Body of pancreas (tissue), 4 donors: ENCODE data around the gene DNAJC4. TPM values are rescaled to one million over a fixed set of nuclear protein-coding genes. Genes with fewer than 3 reads are reported as not detected.

Experiments
- ATAC-seq: fragments of 150-250 bp; one replicate; pipeline ENCODE4 v1.9.1; 2016
- DNase-seq, 4 donors: peaks; one replicate each; pipeline ENCODE4 v3.0.0-alpha.2; 2019
- H3K27ac ChIP-seq, 4 donors: fragments of 200-600 bp; sonication (generic); 1 replicate in 3 of 4; 2 replicates in 1 of 4; pipeline versions ENCODE4 v1.5.1 to v1.6.1; 2016 to 2019; ENCODE audit warnings: mild to moderate bottlenecking in 1 of 4, mixed read lengths in 1 of 4, moderate library complexity in 1 of 4
- H3K27me3 ChIP-seq, 2 donors: fragments of 200-600 bp; sonication (generic); one replicate each; pipeline ENCODE4 v1.6.0; 2016; ENCODE audit warnings: mild to moderate bottlenecking in 1 of 2
- H3K36me3 ChIP-seq, 2 donors: fragments of 200-600 bp; sonication (generic); replicated peaks in 1 of 2; 2 replicates each; pipeline ENCODE4 v1.5.1; 2016; ENCODE audit warnings: low read depth in 2 of 2; ENCODE audit not compliant: insufficient read depth in 1 of 2
- H3K4me1 ChIP-seq: fragments of 200-600 bp; sonication (generic); one replicate; pipeline ENCODE4 v1.6.0; 2016
- H3K4me3 ChIP-seq, 2 donors: fragments of 200-600 bp; sonication (generic); 1 replicate in 1 of 2; 2 replicates in 1 of 2; pipeline ENCODE4 v1.5.1; 2016 to 2019
- H3K9me3 ChIP-seq, 3 donors: fragments of 200-600 bp; sonication (generic); 1 replicate in 2 of 3; 2 replicates in 1 of 3; pipeline ENCODE4 v1.5.1; 2016
- POLR2A ChIP-seq, 3 donors: fragments of 450-650 bp; IDR thresholded peaks; one replicate each; pipeline ENCODE4 v1.6.1; 2016; ENCODE audit warnings: antibody characterized with exemption in 3 of 3, mild to moderate bottlenecking in 2 of 3
- WGBS, 2 donors: methylation state at CpG; one replicate each; pipeline ENCODE4 v1.1.5; 2017; 5-methylcytosine and 5-hydroxymethylcytosine counted together
- intact Hi-C: fragments of 100-400 bp; cut with DNase I; formaldehyde crosslinking; loops from one replicate; pipeline ENCODE4 v1.15.1; 2023
- total RNA-seq, 2 donors: library from RNA; depleted of rRNA; stranded (reverse); fragments of >200 nt; gene quantifications; one replicate each; pipeline ENCODE4 v1.1.0, GENCODE V29; 2016
- TF ChIP-seq, protein P1 (sequence below), 7 experiments: fragments of 450-650 bp in 4 of 7; fragments of 200-600 bp in 3 of 7; sonication (generic) in 3 of 7; IDR thresholded peaks; one replicate each; pipeline ENCODE4 v1.5.1; 2016 to 2019; ENCODE audit warnings: antibody characterized with exemption in 7 of 7

The DNAJC4 gene
- total RNA-seq, 2 donors from 2014 or later: 23.6 to 56.7 TPM

- no peak overlapping the region for H3K4me3 ChIP-seq
- no peaks in the 10 kb centered on the region for H3K9me3 ChIP-seq
- peak overlapping the region; percentile 86 to 97 (median 92) for H3K27ac ChIP-seq
- intact Hi-C loops: no loop called here
- no peaks in the 10 kb centered on the region for H3K27me3 ChIP-seq
- peaks cover 74% of the 10 kb centered on the region for H3K4me1 ChIP-seq
- TF ChIP-seq, protein P1, sequence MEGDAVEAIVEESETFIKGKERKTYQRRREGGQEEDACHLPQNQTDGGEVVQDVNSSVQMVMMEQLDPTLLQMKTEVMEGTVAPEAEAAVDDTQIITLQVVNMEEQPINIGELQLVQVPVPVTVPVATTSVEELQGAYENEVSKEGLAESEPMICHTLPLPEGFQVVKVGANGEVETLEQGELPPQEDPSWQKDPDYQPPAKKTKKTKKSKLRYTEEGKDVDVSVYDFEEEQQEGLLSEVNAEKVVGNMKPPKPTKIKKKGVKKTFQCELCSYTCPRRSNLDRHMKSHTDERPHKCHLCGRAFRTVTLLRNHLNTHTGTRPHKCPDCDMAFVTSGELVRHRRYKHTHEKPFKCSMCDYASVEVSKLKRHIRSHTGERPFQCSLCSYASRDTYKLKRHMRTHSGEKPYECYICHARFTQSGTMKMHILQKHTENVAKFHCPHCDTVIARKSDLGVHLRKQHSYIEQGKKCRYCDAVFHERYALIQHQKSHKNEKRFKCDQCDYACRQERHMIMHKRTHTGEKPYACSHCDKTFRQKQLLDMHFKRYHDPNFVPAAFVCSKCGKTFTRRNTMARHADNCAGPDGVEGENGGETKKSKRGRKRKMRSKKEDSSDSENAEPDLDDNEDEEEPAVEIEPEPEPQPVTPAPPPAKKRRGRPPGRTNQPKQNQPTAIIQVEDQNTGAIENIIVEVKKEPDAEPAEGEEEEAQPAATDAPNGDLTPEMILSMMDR (IDR thresholded peaks at IDR 0.05): no peak
- no peak for TF ChIP-seq POLR2A (IDR thresholded peaks at IDR 0.05)
- no peaks in the 10 kb centered on the region for H3K36me3 ChIP-seq
- WGBS, 2 donors: 37 to 51% methylated on average over 3 of the region's 3 CpGs
- ATAC-seq: no peak
- DNase-seq: peak in 3 of 4 donors; percentile 49 to 80 (median 75)
Measured at GRCh38 chr11:64227405-64227956, 2.9 kb upstream of the DNAJC4 start.

DNA sequence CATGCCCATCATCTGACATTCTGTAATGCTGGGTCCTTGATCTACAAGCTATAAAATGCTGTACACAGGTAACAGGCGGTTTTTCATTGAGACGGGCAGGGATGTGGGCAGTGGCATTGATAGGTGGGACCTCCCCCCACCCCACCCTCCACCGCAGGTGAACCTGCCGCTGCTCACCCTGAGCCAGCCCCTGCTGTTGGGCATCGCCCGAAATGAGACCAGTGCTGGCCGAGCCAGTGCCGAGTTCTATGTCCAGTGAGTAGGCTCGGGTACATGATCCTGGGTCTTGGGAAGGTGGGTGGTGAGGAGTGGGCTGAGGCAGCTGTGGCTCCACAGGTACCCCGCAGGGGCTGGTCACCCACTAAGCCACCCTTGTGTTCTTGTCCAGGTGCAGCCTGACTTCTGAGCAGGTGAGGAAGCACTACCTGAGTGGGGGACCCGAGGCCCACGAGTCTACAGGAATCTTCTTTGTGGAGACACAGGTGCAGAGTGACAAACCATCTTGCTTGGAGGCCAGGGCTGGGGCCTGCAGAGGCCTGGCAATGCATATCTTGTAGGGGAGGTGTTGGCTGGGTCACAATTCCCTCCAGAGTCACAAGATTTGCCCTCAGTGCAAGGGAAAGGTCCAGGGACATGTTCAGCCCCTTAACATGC, 1.1 kb upstream of the DNAJC4 start:
- H3K9me3 ChIP-seq: no peaks in the 10 kb centered on the region
- 33 to 64% methylated on average over 3 to 8 of the region's 12 CpGs for WGBS, 2 donors
- no peak for DNase-seq
- H3K27me3 ChIP-seq: no peaks in the 10 kb centered on the region
- TF ChIP-seq POLR2A (IDR thresholded peaks at IDR 0.05): peak in 1 of 3 donors; percentile 6
- TF ChIP-seq, protein P1 (IDR thresholded peaks at IDR 0.05): no peak
- no peak overlapping the region for H3K4me3 ChIP-seq
- peaks cover 77% of the 10 kb centered on the region for H3K4me1 ChIP-seq
- H3K27ac ChIP-seq: peak overlapping the region in 3 of 4 donors; percentile 85 to 97 (median 93)
- ATAC-seq: no peak
- intact Hi-C loops: no loop called here
- H3K36me3 ChIP-seq: no peaks in the 10 kb centered on the region

DNA sequence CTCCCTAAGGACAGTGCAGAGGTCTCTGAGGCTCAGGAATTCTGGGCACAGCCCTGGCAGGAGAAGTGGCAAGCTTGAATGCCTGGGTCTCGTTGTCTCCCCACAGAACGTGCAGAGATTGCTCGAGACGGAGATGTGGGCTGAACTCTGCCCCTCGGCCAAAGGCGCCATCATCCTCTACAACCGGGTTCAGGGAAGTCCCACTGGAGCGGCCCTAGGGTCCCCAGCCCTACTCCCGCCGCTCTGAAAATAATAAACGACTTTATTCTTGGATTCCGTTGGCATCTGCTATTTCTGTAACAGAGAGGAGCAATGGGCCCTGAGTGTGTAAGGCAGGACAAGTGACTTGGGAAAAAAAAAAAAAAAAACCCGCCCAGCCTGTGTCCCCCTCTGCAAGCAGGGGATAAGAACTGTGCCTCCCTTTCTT, 591 bp upstream of the DNAJC4 start:
- ATAC-seq (no peak), DNase-seq (no peak)
- H3K27ac ChIP-seq: peak overlapping the region; percentile 85 to 97 (median 92)
- H3K4me3 ChIP-seq: peak overlapping the region in 1 of 2 donors; percentile 32
- no peaks in the 10 kb centered on the region for H3K9me3 ChIP-seq
- TF ChIP-seq, protein P1 (IDR thresholded peaks at IDR 0.05): no peak
- TF ChIP-seq POLR2A (IDR thresholded peaks at IDR 0.05): no peak
- peaks cover 75% of the 10 kb centered on the region for H3K4me1 ChIP-seq
- H3K36me3 ChIP-seq: no peaks in the 10 kb centered on the region
- intact Hi-C loops: no loop called here
- 35 to 43% methylated on average over 13 of the region's 13 CpGs for WGBS, 2 donors
- H3K27me3 ChIP-seq: no peaks in the 10 kb centered on the region

GRCh38 chr11:64230985-64231365, 627 bp downstream of the DNAJC4 start:
- H3K4me3 ChIP-seq: peak overlapping the region; percentile 23 to 32
- DNase-seq (no peak), ATAC-seq (no peak)
- 4 to 5% methylated on average over 8 of the region's 8 CpGs for WGBS, 2 donors
- H3K9me3 ChIP-seq: no peaks in the 10 kb centered on the region
- TF ChIP-seq, protein P1 (IDR thresholded peaks at IDR 0.05): no peak
- TF ChIP-seq POLR2A (IDR thresholded peaks at IDR 0.05): no peak
- H3K36me3 ChIP-seq: no peaks in the 10 kb centered on the region
- peaks cover 77% of the 10 kb centered on the region for H3K4me1 ChIP-seq
- H3K27me3 ChIP-seq: no peaks in the 10 kb centered on the region
- H3K27ac ChIP-seq: peak overlapping the region; percentile 85 to 97 (median 92)
- intact Hi-C loops: no loop called here
